ENCODE data around the gene USO1.
"Not testable (repeated sequence)": the region's sequence is repeated elsewhere in the genome, so short reads cannot be mapped to it uniquely, and the experiment has no call there.

- TF ChIP-seq, protein P1, sequence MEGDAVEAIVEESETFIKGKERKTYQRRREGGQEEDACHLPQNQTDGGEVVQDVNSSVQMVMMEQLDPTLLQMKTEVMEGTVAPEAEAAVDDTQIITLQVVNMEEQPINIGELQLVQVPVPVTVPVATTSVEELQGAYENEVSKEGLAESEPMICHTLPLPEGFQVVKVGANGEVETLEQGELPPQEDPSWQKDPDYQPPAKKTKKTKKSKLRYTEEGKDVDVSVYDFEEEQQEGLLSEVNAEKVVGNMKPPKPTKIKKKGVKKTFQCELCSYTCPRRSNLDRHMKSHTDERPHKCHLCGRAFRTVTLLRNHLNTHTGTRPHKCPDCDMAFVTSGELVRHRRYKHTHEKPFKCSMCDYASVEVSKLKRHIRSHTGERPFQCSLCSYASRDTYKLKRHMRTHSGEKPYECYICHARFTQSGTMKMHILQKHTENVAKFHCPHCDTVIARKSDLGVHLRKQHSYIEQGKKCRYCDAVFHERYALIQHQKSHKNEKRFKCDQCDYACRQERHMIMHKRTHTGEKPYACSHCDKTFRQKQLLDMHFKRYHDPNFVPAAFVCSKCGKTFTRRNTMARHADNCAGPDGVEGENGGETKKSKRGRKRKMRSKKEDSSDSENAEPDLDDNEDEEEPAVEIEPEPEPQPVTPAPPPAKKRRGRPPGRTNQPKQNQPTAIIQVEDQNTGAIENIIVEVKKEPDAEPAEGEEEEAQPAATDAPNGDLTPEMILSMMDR (conservative IDR thresholded peaks at IDR 0.05 in 1 of 2, IDR thresholded peaks at IDR 0.05 in 1 of 2; ENCODE audit: extremely low read depth in 1 of 2, insufficient read depth in 1 of 2, low read depth in 1 of 2, low read length in 2 of 2), result not testable (repeated sequence)
- not testable (repeated sequence) for TF ChIP-seq EZH2 (IDR thresholded peaks at IDR 0.05; ENCODE audit: borderline replicate concordance, low read length)
Measured at GRCh38 chr4:75692066-75692465, 32.3 kb upstream of the USO1 start.
